Activated CD4-positive, CD25-positive, alpha-beta regulatory T cell treated with anti-CD3 and anti-CD28 coated beads, Interleukin-2, amount 50 U/mL, for 24 hours (primary cell): ENCODE results near the gene PLCB3.

Experiments
- ATAC-seq, 2 donors: fragments of 150-1000 bp; cut with Tn5 transposase; one replicate each; pipeline ENCODE4 v1.10.0; 2021; ENCODE audit warnings: mild to moderate bottlenecking in 1 of 2, moderate library complexity in 1 of 2

The PLCB3 gene

GRCh38 chr11:64267207-64267945, 16.0 kb downstream of the PLCB3 start:
- ATAC-seq, result no peak

GRCh38 chr11:64268025-64268892, 16.9 kb downstream of the PLCB3 start:
- ATAC-seq, result no peak

- ATAC-seq, result peak; percentile 1 to 13
These were observed 17.7 kb downstream of the PLCB3 start for GRCh38 chr11:64268893-64269539.

GRCh38 chr11:64269540-64270220, 18.4 kb downstream of the PLCB3 start:
- peak; percentile 81 to 83 for ATAC-seq

GRCh38 chr11:64275031-64275800, 23.9 kb downstream of the PLCB3 start:
- no peak for ATAC-seq

GRCh38 chr11:64275841-64276240, 24.5 kb downstream of the PLCB3 start:
- ATAC-seq, result no peak

GRCh38 chr11:64276653-64277431, 25.5 kb downstream of the PLCB3 start:
- ATAC-seq, result no peak

- no peak for ATAC-seq
These were observed 27.4 kb downstream of the PLCB3 start for GRCh38 chr11:64278576-64279190.

- no peak for ATAC-seq
These were observed 30.8 kb downstream of the PLCB3 start for GRCh38 chr11:64281957-64282770.

- ATAC-seq, result no peak
These were observed 31.8 kb downstream of the PLCB3 start for GRCh38 chr11:64283092-64283491.

- ATAC-seq, result peak; percentile 88 to 93
These were observed 33.0 kb downstream of the PLCB3 start, which contains the start of gene BAD for GRCh38 chr11:64284048-64284961. BAD (minus strand) TSS chr11:64284665; CDS start chr11:64284368, 297 bp downstream.

GRCh38 chr11:64284962-64285884, 33.9 kb downstream of the PLCB3 start, which contains the start of gene GPR137:
GPR137 (plus strand) TSS chr11:64285848; CDS start chr11:64286525, 677 bp downstream.
- peak; percentile 62 to 66 for ATAC-seq

- no peak for ATAC-seq
These were observed 34.8 kb downstream of the PLCB3 start for GRCh38 chr11:64285885-64286800.

GRCh38 chr11:64286801-64287159, 35.5 kb downstream of the PLCB3 start:
- no peak for ATAC-seq

- ATAC-seq, result no peak
These were observed 36.5 kb downstream of the PLCB3 start for GRCh38 chr11:64287676-64288352.

- ATAC-seq, result no peak
These were observed 37.0 kb downstream of the PLCB3 start for GRCh38 chr11:64288353-64288750.
